Muscle layer of colon (tissue), 2 donors: ENCODE measurements around the gene SSB.
"Not testable (repeated sequence)": the region's sequence is repeated elsewhere in the genome, so short reads cannot be mapped to it uniquely, and the experiment has no call there.

ENCODE experiments used
- H3K27ac ChIP-seq: one replicate; pipeline ENCODE4 v1.7.0; 2013; ENCODE audit warnings: low read depth, mild to moderate bottlenecking, low read length, moderate library complexity
- H3K27me3 ChIP-seq, 2 donors: one replicate each; pipeline ENCODE4 v1.7.0; 2013; ENCODE audit warnings: low read length in 2 of 2, mild to moderate bottlenecking in 2 of 2; ENCODE audit not compliant: insufficient read depth in 2 of 2, control insufficient read depth in 1 of 2
- H3K36me3 ChIP-seq: one replicate; pipeline ENCODE4 v1.7.0; 2013; ENCODE audit warnings: mild to moderate bottlenecking, low read length; ENCODE audit not compliant: insufficient read depth
- H3K4me1 ChIP-seq: one replicate; pipeline ENCODE4 v1.7.0; 2013; ENCODE audit warnings: mild to moderate bottlenecking, low read length; ENCODE audit not compliant: insufficient read depth
- H3K4me3 ChIP-seq, 2 donors: one replicate each; pipeline ENCODE4 v1.7.0; 2013; ENCODE audit warnings: low read length in 2 of 2, low read depth in 1 of 2, mild to moderate bottlenecking in 1 of 2, moderate library complexity in 1 of 2
- H3K9ac ChIP-seq: one replicate; pipeline ENCODE4 v1.7.0; 2013; ENCODE audit warnings: low read length
- H3K9me3 ChIP-seq: one replicate; pipeline ENCODE4 v1.7.0; 2013; ENCODE audit warnings: mild to moderate bottlenecking, low read length
- donor health status: abdominal sarcoma.
- donor health status: Adenocarcinoma of cecum.

SSB gene

DNA sequence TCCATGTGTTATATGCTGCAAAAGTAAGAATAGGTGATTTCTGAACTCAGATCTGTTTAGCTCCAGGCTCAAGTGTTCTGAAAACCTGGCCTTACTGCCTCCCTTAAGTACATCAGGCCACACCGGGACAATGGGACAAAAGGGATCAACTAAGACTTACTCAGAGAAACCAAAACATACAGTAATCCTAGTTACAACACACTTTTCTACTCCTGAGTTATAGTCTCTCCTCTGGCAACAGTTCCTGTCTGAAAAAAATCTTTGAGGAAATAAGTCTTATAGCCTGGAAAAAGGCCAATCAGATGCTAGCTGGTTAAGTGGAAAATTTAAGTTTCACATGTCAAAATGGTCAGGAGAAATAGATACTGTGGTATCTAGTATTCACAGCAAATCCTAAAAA lies 20.4 kb downstream of the SSB start:
- peaks cover 16% of the 10 kb centered on the region for H3K4me1 ChIP-seq
- H3K27ac ChIP-seq, result no peak overlapping the region
- no peak overlapping the region for H3K9ac ChIP-seq
- H3K36me3 ChIP-seq, result peaks cover 25% of the 10 kb centered on the region
- H3K4me3 ChIP-seq, result no peak overlapping the region
- no peaks in the 10 kb centered on the region for H3K9me3 ChIP-seq
- no peaks in the 10 kb centered on the region for H3K27me3 ChIP-seq

DNA sequence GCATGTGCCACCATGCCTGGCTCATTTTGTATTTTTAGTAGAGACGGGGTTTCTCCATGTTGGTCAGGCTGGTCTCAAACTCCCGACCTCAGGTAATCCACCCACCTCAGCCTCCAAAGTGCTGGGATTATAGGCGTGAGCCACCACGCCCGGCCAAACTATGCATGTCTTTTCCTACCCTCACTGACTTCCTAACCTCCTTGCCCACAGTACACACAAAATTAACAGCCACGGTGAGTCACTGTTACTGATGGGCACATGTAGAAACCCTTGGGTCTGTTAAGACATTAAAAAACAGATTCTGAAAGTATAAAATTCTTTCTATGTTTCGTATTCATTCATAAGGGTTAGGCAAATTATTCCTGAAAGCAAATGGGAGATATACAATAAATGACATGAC lies 21.4 kb downstream of the SSB start:
- not testable (repeated sequence) for H3K27ac ChIP-seq, H3K27me3 ChIP-seq, H3K9ac ChIP-seq, H3K9me3 ChIP-seq, H3K4me3 ChIP-seq
- H3K36me3 ChIP-seq, result peaks cover 25% of the 10 kb centered on the region
- peaks cover 16% of the 10 kb centered on the region for H3K4me1 ChIP-seq

GRCh38 chr2:169822036-169822435 lies 23.4 kb downstream of the SSB start:
- Histone ChIP-seq H3K4me1 (peaks cover 16% of the 10 kb centered on the region), H3K27me3 (no peaks in the 10 kb centered on the region), H3K9me3 (no peaks in the 10 kb centered on the region), H3K27ac (no peak overlapping the region), H3K4me3 (no peak overlapping the region), H3K9ac (no peak overlapping the region), H3K36me3 (peaks cover 18% of the 10 kb centered on the region)

DNA sequence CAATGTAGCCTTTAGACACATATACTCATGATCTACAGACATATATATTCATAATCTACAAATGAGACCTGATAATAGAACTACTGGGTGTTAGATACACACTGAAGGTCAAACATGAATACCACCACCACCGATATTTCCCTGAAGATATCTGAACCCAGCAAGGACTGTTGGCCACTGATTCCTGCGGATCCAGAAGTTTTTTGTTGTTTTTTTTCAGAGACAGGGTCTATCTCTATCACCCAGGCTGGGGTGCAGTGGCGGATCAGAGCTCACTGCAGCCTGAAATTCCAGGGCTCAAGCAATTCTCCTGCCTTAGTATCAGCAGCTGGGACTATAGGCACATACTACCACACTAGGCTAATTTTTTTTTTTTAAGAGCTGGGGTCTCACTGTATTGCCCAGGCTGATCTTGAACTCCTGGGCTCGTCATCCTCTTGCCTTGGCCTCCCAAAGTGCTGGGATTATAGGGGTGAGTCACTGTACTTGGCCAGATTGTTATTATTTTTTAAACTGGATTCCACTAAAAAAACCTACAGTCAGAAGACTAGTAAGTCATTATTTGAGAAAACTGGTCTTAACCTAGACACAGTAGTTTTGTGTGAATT lies 24.2 kb downstream of the SSB start:
- H3K36me3 ChIP-seq, result peaks cover 18% of the 10 kb centered on the region
- no peaks in the 10 kb centered on the region for H3K27me3 ChIP-seq
- H3K9me3 ChIP-seq, result no peaks in the 10 kb centered on the region
- H3K27ac ChIP-seq, result no peak overlapping the region
- peak overlapping the region; percentile 3 for H3K9ac ChIP-seq
- no peak overlapping the region for H3K4me3 ChIP-seq
- H3K4me1 ChIP-seq, result peaks cover 16% of the 10 kb centered on the region

GRCh38 chr2:169823996-169824372 lies 25.3 kb downstream of the SSB start:
- Histone ChIP-seq H3K9ac (peak overlapping the region; percentile 57), H3K9me3 (no peaks in the 10 kb centered on the region), H3K4me1 (peaks cover 21% of the 10 kb centered on the region), H3K36me3 (peaks cover 15% of the 10 kb centered on the region), H3K27me3 (no peaks in the 10 kb centered on the region), H3K4me3 (peak overlapping the region; percentile 64 to 83), H3K27ac (peak overlapping the region; percentile 85)

GRCh38 chr2:169824373-169825333 lies 26.0 kb downstream of the SSB start, which contains the start of gene METTL5:
TSS of gene METTL5 (minus strand) at chr2:169824905. CDS start at chr2:169824597, 308 bp downstream.
- Histone ChIP-seq H3K27me3 (no peaks in the 10 kb centered on the region), H3K9me3 (no peaks in the 10 kb centered on the region), H3K9ac (peak within 1 kb of the TSS; percentile 57), H3K27ac (peak within 1 kb of the TSS; percentile 85), H3K4me3 (peak within 1 kb of the TSS; percentile 64 to 83), H3K36me3 (peaks cover 11% of the 10 kb centered on the region), H3K4me1 (peaks cover 25% of the 10 kb centered on the region)

- Histone ChIP-seq H3K9me3 (no peaks in the 10 kb centered on the region), H3K27me3 (no peaks in the 10 kb centered on the region), H3K9ac (peak within 1 kb of the TSS; percentile 68), H3K4me1 (peaks cover 42% of the 10 kb centered on the region), H3K36me3 (no peaks in the 10 kb centered on the region), H3K4me3 (peak within 1 kb of the TSS; percentile 92), H3K27ac (peak within 1 kb of the TSS; percentile 92)
These were observed 28.8 kb downstream of the SSB start, which contains the start of gene UBR3 for GRCh38 chr2:169827272-169828140. TSS of gene UBR3 (plus strand) at chr2:169827454. CDS start at chr2:169827508, 54 bp downstream.

- Histone ChIP-seq H3K4me3 (peak overlapping the region; percentile 92), H3K27ac (peak overlapping the region; percentile 92), H3K36me3 (no peaks in the 10 kb centered on the region), H3K4me1 (peaks cover 38% of the 10 kb centered on the region), H3K9me3 (no peaks in the 10 kb centered on the region), H3K9ac (peak overlapping the region; percentile 68), H3K27me3 (no peaks in the 10 kb centered on the region)
These were observed 29.6 kb downstream of the SSB start for GRCh38 chr2:169828141-169828811.

- no peaks in the 10 kb centered on the region for H3K36me3 ChIP-seq
- H3K27me3 ChIP-seq, result no peaks in the 10 kb centered on the region
- no peaks in the 10 kb centered on the region for H3K9me3 ChIP-seq
- peaks cover 24% of the 10 kb centered on the region for H3K4me1 ChIP-seq
- H3K9ac ChIP-seq, result no peak overlapping the region
- H3K27ac ChIP-seq, result no peak overlapping the region
- H3K4me3 ChIP-seq, result no peak overlapping the region
These were observed 35.7 kb downstream of the SSB start for GRCh38 chr2:169834401-169834800.

GRCh38 chr2:169838743-169839489 lies 40.2 kb downstream of the SSB start:
- Histone ChIP-seq H3K4me3 (no peak overlapping the region), H3K27me3 (no peaks in the 10 kb centered on the region), H3K36me3 (no peaks in the 10 kb centered on the region), H3K9me3 (no peaks in the 10 kb centered on the region), H3K4me1 (peaks cover 18% of the 10 kb centered on the region), H3K27ac (no peak overlapping the region), H3K9ac (no peak overlapping the region)
